NCI-H1048 (cell line): ENCODE data around the gene NAGLU.
"Not testable (repeated sequence)": the region's sequence is repeated elsewhere in the genome, so short reads cannot be mapped to it uniquely, and the experiment has no call there.

Experiments
- DNase-seq: peaks from one replicate; lab custom pipeline; 2025; lab: John Stamatoyannopoulos, UW

The NAGLU gene

DNA sequence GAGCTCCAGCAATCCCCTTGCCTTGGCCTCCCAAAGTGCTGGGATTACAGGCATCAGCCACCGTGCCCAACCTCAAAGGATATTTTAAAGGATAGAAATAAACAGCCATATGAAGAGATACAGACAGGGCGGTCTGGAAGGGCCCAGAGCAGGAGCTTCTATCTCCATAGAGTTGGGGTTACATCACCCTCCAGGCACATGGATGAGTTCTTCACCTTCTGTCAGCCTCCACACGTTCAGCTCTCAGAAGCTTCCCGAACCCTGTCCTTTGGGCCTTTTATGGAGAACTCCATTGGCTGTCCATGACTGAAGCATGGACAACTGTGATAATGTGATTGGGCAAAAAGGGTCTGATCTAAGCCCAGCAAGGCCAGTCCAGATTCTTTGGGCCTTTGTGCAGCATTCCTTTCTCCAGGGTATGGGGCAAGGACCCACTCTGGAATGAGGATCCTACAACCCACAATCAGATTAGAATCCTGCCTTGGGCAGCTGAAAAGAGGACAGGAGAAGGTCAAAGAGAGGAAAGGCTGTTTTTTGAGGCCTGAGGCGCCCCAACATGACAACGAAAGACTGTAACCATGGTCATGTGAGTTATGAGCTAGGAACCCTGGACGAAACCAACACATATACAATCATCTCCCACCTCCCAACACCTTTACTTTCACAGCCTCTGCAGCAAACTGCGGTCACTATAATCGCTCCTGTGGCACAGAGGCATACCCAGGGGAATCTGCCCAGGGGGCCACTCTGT, 9.9 kb downstream of the NAGLU start:
- not testable (repeated sequence) for DNase-seq

DNA sequence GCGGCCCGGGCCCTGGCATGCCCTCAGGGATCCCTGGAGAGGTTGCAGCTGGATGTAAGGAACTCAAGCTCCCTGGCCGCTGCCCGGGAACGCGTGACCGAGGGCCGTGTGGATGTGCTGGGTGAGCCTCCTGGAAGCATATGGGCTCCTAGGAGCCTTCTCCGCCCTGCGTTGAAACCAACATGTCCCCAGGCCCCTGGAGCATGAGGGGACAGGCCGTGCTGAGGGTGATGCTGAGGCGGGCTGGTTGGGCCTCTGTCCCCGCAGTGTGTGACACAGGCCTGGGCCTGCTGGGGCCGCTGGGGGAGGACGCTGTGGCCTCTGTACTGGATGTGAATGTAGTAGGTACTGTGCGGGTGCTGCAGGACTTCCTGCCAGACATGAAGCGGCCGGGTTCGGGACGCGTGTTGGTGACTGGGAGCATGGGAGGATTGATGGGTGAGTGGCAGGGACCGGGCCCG, 11.0 kb downstream of the NAGLU start:
- DNase-seq = no peak

DNA sequence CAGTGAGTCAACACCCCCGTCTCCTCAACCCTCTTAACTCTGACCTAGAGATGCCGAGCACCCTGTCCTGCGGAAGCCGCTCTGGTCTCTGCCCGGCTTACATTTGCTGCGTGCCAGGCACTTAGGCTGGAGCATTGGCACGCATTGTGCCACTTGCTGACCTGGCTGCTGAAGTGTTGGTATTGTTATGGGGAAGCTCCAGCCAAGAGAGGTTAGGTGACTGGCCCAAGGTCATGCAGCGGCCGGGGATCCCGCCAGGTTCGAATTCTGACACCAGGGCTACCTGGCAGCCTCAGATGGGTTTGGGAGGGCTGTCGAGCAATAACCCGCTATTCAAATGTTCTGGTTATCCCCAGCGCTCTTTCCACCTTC, 11.6 kb downstream of the NAGLU start:
- DNase-seq = no peak

DNA sequence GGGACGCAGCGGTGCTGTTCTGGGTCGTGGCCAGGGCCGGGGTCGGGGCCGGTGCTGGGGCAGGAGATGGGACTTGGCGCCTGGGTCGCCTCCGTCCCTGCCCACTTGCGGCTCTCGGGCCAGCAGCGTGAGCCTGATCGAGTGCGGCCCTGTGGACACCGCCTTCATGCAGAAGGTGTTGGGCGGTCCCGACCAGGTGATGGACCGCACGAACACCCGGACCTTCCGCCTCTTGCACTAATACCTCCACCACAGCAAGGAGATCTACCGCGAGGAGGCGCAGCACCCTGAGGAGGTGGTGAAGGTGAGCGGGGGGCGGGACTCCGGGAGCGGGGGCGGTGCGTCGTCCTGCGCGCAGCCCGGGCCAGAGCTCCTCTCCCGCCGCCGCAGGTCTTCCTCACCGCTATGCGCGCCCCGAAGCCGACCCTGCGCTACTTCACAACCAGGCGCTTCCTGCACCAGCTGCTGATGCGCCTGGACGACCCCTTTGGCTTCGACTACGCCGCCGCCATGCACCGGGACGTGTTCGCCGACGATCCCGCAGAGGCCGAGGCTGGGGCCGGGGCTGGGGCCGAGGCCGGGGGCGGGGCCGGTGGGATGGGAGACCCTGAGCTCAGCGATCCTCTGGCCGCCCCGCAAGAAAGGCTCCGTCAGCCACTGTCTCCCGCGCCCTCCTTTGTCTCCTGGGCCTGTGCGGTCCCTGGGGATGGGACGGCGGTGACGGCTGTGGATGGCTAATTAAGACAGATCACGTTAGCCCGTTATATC, 12.2 kb downstream of the NAGLU start:
- DNase-seq = peak; percentile 39

DNA sequence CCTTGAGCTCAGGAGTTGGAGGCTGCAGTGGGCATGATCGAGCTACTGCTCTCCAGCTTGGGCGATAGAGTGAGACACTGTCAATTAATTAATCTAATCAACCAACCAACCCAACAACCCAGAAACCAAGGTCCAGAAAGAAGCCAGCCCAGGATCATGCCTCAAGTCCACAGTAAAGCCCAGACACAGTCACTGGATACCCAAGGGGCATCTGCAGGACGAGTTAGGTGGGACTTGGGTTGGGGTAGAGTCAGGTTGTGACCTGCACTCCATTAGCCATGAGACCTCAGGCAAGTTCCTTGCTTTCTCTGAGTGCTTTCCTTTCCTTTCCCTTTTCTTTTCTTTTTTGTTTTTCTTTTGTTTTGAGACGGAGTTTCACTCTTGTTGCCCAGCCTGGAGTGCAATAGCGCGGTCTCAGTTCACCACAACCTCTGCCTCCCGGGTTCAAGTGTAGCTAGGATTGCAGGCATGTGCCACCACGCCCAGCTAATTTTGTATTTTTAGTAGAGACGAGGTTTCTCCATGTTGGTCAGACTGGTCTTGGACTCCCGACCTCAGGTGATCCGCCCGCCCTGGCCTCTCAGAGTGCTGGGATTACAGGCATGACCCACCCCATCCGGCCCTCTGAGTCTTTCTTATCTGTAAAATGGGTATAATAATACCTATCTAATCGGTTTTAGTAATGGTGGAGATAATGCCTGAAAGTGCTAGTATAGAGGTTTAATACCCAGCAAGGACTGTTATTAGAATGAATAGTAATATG, 13.1 kb downstream of the NAGLU start:
- DNase-seq = no peak

DNA sequence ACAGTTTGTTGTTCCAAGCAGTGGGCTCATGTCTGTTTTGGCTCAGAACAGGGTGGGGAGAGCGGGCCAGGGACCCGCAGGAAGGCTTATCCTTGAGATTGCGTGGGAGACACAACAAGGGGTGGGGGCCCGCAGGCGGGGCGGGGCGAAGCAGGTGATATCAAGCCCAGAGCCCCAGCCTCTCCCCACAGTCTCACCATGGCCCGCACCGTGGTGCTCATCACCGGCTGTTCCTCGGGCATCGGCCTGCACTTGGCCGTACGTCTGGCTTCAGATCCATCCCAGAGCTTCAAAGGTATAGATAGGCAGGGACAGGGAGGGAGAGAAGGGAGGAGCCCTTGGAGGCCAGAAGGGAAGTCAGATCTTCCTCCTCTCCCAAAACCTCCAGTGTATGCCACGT, 16.7 kb downstream of the NAGLU start, which contains the start of gene HSD17B1:
Gene HSD17B1, plus strand, starts transcription at position 188 of the 400 bp plus-strand sequence. Its CDS starts 11 bp downstream, at position 199.
- not testable (repeated sequence) for DNase-seq

DNA sequence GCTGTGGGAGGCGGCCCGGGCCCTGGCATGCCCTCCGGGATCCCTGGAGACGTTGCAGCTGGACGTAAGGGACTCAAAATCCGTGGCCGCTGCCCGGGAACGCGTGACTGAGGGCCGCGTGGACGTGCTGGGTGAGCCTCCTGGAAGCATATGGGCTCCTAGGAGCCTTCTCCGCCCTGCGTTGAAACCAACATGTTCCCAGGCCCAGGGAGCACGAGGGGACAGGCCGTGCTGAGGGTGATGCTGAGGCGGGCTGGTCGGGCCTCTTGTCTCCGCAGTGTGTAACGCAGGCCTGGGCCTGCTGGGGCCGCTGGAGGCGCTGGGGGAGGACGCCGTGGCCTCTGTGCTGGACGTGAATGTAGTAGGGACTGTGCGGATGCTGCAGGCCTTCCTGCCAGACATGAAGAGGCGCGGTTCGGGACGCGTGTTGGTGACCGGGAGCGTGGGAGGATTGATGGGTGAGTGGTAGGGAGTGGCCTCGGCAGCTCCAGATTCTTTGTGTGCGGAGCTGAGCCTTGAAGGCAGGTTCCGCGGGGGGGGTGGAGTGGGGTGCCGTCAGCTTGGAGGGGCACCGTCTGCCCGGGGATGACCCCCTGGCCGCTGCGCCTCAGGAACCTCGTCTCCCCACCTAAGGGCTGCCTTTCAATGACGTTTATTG, 17.2 kb downstream of the NAGLU start:
- no peak for DNase-seq

DNA sequence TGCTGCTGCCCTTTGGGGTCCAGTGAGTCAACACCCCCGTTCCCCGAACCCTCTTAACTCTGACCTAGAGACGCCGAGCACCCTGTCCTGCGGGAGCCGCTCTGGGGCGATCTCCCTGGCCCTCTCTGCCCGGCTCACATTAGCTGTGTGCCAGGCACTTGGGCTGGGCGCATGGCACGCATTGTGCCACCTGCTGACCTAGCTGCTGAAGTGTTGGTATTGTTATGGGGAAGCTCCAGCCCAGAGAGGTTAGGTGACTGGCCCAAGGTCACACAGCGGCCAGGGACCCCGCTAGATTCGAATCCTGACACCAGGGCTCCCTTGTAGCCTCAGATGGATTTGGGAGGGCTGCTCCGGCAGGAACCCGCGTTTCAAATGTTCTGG, 17.8 kb downstream of the NAGLU start:
- no peak for DNase-seq

DNA sequence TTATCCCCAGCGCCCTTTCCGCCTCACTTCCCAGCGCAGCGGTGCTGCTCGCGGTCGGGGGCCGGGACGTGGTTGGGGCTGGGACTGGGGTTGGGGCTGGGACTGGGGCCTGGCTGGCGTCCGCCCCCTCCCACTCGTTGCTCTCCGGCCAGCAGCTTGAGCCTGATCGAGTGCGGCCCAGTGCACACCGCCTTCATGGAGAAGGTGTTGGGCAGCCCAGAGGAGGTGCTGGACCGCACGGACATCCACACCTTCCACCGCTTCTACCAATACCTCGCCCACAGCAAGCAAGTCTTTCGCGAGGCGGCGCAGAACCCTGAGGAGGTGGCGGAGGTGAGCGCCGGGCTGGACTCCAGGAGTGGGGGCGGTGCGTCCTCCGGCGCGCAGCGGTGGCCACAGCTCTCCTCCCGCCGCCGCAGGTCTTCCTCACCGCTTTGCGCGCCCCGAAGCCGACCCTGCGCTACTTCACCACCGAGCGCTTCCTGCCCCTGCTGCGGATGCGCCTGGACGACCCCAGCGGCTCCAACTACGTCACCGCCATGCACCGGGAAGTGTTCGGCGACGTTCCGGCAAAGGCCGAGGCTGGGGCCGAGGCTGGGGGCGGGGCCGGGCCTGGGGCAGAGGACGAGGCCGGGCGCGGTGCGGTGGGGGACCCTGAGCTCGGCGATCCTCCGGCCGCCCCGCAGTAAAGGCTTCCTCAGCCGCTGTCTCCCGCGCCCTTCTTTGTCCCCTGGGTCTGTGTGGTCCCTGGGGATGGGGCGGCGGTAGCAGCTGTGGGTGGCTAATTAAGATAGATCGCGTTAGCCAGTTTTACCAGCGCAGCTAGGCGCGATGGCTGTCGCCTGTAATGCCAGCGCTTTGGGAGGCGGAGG, 18.4 kb downstream of the NAGLU start:
- DNase-seq = peak; percentile 49

DNA sequence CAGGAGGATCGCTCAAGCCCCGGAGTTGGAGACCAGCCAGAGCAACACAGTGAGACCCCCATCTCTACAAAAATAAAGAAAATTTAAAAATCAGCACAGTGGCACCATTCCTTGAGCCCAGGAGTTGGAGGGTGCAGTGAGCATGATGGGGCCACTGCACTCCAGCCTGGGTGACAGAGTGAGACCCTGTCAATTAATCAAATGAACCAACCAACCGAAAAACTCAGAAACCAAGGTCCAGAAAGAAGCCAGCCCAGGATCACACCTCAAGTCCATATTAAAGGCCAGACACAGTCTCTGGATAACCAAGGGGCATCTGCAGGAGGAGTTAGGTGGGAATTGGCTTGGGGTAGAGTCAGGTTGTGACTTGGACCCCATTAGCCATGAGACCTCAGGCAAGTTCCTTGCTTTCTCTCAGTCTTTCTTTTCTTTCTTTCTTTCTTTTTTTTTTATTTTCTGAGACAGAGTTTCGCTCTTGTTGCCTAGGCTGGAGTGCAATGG, 19.1 kb downstream of the NAGLU start:
- DNase-seq = no peak

DNA sequence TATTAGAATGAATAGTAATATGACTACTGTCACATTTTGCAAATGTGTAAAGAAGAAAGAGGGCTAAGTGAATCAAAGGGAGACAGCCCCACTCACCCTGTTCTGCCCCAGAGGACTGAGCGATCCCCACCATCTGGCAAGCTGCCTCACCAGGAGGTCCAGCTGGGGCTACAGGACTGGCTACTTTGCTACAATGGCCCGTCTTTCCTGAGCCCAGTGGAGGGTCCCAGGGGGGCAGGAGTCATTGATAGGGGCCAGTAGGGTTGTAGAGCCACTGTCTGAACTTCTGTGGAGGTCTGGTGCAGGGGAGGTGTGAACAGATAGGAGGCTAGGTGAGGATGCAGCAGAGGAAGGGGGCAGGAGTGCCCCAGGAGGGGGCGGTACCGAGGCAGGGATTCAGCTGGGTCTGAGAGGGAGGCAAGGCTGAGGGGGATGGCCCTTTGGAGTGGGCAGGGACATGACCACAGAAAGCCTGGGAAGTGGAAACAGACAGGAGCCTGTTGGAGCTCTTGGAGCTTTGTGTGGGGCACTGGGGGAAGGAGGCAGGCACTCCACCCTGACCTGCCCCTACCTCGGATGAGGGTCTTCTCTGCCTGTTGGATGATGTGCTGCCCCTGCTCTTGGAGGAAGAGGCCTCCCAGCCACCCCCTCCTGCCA, 20.0 kb downstream of the NAGLU start:
- not testable (repeated sequence) for DNase-seq

DNA sequence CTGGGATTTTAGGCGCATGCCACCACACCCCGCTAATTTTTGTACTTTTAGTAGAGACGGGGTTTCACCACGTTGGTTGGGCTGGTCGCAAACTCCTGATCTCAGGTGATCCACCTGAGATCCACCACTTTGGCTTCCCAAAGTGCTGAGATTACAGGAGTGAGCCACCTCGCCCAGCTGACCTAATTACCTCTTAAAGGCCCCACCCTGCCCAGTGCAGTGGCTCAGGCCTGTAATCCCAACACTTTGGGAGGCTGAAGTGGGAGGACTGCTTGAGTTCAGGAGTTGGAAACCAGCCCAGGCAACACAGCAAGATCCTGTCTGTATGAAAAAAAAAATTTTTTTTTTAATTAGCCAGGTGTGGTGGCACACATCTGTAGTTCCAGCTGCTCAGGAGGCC, 23.0 kb downstream of the NAGLU start:
- DNase-seq = no peak

DNA sequence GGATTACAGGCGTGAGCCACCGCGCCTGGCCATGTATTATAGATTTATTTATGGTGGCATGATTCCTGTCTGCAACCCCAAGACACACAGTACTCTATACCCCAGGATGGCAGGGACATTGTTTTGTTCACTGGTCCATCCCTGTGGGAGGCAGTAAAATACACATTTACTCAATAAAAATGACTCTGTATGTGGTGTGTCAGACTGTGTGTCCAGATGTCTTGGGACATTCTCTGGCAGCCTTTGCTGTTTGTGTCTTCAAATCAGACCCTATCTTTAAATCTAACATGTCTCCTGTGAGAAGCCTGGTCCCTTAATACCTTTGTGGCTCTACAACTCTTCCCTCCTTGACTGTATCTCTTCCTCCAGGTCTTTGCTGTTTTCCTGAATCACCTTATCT, 24.2 kb downstream of the NAGLU start:
- DNase-seq = no peak

DNA sequence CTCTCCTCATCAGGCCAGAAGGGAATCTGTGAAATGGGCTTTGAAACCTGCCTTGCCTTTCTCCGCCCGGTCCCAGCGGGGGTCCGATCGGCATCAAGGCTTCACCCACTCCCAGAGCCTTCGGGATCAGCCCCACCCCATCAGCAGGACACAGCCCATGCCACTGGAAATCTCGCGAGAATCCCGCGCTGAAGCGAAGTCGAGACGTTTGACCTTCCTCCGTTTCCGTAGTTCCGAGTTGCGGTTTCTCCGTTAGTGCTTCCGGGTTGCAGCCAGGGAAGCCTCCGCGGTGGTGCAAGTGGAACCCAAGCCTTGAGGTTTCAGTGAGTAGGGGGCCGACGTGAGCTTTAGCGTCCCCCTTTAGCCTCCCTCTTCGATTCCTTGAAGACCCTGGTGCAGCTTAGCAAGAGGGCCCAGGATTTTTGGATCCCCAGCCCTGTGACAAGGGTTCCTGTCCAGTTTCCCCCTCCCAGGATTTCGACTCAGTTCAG, 25.9 kb downstream of the NAGLU start, which contains the start of gene COASY:
Gene COASY, plus strand, starts transcription at position 252 of the 491 bp plus-strand sequence. CDS start 475 bp downstream, outside the sequence.
- peak; percentile 90 for DNase-seq

DNA sequence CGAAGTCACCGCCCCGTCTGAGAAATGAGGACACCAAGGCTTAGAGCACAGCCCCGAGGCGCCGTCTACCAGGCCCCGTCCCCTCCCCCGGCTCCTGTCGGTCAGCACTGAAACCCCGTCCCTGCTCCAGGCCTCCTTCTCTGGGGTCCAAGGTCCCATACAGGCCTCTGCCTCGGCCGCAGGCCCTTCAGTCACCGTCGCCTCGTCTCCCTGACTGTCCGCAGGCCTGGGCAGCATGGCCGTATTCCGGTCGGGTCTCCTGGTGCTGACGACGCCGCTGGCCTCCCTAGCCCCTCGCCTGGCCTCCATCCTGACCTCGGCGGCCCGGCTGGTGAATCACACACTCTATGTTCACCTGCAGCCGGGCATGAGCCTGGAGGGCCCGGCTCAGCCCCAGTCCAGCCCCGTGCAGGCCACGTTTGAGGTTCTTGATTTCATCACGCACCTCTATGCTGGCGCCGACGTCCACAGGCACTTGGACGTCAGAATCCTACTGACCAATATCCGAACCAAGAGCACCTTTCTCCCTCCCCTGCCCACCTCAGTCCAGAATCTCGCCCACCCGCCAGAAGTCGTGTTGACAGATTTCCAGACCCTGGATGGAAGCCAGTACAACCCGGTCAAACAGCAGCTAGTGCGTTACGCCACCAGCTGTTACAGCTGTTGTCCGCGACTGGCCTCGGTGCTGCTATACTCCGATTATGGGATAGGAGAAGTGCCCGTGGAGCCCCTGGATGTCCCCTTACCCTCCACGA, 26.5 kb downstream of the NAGLU start:
- no peak for DNase-seq

DNA sequence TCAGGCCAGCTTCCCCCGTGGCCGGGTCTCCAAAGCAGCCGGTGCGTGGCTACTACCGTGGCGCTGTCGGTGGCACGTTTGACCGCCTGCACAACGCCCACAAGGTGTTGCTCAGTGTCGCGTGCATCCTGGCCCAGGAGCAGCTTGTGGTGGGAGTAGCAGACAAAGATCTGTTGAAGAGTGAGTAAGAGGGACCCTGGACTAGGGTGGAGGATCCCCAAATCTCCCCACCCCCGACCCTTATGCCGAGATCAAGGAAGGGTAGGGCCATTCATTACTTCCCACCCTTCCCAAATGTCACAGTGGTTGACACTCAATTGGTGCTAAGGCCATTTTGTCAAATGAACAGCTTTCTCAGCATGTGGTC, 27.1 kb downstream of the NAGLU start:
- no peak for DNase-seq

DNA sequence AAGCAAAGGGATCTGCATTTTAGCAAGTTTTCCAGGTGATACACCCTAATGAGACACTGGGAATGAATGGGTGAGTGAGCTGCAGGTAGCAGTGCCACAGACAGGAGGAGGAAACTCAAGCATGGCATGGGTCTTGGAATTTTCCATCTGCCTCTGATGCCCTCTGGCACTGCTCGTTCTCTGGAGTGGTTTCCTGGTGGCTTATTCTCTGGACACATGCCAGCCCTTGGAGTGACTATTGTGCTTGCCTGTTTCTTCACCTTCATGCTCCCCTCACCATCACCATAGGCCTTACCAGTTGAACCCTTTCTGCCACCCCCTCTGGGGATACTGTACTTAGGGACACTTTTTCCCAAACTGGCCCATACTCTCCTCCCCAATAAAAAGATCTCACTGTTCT, 27.5 kb downstream of the NAGLU start:
- no peak for DNase-seq

DNA sequence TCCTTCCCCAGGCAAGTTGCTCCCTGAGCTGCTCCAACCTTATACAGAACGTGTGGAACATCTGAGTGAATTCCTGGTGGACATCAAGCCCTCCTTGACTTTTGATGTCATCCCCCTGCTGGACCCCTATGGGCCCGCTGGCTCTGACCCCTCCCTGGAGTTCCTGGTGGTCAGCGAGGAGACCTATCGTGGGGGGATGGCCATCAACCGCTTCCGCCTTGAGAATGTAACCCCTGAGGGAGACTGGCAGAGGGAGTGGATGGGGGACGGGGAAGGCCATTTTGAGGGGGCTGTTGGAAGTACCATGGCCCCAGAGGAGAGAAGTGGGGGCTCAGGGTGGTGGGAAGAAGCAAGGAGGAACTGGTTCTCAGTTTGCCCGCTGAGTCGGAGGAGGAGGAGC, 27.9 kb downstream of the NAGLU start:
- DNase-seq = no peak

DNA sequence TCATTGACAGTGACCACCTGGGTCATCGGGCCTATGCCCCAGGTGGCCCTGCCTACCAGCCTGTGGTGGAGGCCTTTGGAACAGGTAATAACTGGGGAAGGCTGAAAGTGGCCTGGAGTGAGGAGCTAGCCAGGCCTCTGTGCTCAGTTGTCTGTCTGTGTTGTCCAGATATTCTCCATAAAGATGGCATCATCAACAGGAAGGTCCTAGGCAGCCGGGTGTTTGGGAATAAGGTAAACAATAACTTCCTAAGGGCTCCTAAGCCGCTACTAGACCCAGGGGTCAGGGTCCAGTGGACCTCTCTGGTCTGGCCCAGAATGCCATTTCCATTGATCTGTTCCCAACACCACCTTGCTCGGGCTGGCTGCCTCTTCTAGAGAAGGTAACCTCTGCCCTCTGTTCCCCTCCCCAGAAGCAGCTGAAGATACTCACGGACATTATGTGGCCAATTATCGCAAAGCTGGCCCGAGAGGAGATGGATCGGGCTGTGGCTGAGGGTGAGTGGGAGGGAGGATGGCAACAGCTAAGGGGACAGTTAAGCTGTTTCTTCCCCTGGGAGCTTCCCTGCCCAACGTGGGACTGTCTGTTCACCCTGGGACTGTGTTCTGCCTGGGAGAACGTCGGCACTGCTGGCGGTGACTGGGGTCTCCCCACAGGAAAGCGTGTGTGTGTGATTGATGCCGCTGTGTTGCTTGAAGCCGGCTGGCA, 28.9 kb downstream of the NAGLU start:
- no peak for DNase-seq
